NCI-H345 treated with DMSO at 0.1 percent for 48 hours (cell line): ENCODE results near the gene DSPP.
"Not testable (repeated sequence)": the region's sequence is repeated elsewhere in the genome, so short reads cannot be mapped to it uniquely, and the experiment has no call there.

Experiments used
- DNase-seq: peaks from one replicate; lab custom pipeline; 2025; ENCODE audit not compliant: unreplicated experiment; lab: John Stamatoyannopoulos, UW

The DSPP gene

DNA sequence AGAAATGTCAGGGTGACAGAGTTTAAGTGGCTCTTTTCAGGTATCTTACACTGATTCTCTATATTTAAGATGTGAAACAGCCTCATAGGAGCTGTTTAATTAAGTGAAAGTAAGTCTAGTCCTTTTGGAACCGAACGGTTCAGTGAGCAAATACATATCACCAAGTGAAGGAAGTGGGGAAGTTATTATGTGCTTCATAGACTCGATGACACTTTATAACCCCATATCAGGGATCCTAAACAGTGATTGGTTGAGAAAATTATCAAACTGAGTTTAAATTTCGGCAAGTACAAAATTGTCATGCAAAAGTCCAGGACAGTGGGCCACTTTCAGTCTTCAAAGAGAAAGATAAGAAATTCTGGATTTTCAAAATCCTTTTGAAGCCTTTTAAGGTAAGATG, at the start of gene DSPP:
DSPP (plus strand) TSS at position 301 of the 400 bp plus-strand sequence. CDS start 2,380 bp downstream, outside the sequence.
- no peak for DNase-seq

DNA sequence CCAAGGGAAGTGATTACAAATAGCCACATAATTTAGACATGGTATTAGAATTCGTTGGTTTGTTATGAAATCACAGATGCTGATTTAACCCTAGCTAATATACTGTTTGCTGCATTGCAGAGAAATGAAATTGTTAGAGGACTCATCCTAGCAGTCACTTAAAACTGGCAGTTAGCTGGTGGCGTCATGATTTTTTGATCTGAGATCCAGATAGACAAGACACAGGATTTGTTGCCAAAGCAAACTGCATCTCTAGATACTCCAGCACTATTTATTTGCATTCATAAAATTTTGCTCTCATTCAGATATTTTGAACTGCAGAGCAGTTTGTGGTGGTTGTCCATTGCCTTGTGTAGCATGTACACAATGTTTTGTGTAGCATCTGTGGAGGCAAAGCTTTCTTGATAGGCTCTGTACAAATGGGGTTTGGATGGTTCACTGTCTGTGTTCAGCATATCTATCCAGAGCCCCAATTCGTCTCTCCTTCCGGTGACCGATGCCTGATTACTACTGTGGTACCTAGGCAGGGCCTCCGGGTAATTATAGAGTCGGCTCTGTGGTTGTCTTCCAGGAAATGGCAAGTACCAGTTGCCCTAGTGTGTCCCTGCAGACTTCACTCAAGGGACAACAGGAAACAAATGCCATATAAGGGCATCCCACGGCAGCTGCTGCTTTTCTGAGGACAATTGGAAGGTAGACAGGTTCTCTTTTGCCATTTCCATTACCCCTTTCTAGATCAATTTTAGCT, 49.1 kb upstream of the DSPP start:
- DNase-seq = no peak

DNA sequence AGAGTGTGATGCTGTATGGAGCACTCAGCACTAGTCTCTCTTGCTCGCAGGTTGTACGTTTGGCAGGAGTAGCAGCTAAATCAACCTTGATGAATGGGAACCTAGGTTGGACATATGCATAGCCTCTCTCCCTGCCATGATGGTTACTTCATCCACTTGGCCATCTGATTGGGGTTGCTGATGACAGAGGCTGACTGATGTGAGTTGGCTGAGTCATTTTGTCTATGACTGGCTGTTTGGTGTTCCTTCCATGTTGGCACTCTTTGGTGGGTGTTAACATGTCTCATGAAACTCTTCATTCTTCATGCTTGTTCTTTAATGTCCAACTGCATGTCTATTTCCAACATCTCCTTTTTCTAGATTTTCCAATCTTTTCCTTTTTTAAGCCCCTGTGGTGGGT, 47.5 kb upstream of the DSPP start:
- DNase-seq = no peak

DNA sequence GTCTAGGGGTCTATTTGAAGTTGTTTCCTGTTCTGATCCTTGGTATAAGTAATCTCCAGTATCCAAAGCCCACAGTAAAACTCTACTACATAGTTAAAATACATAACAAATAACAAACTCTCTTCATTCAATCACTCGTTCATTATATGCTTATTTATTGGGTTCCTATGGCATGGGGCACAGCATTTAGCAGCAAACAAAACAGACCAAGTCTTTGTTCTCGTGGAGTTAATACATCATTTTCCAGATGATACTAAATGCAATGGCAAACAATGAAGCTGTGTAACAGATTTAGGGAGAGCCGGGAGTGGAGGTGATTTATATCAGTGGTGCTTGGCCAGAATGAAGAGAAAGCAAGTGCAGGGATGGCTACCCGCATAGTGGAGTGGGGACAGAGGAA, 42.6 kb upstream of the DSPP start:
- no peak for DNase-seq

GRCh38 chr4:87566276-87566675, 42.1 kb upstream of the DSPP start:
- no peak for DNase-seq

GRCh38 chr4:87567191-87567590, 41.1 kb upstream of the DSPP start:
- DNase-seq = no peak

DNA sequence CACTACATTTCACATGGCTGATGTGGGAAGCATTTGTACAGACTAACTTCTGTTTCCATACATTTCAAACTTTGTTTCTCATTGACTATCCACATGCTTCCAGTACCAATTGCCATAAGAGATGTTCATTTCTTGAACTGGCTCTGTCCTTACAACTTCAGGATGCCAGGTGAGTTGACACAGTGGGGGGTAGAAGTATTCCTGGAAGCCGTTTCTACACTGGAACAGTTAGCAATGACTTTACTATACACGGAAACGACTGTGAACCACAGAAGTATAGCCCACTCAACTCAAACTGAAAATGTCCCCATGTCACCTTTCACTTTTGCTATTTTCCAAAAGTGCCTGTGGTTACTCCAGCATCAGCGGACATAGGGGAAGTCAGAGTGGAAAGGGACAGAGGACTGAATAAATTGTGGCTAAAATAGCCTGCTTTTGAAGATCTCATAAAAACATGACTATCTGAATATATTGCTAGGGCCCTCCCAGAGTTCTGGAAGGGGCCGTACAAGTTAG, 38.0 kb upstream of the DSPP start:
- no peak for DNase-seq

DNA sequence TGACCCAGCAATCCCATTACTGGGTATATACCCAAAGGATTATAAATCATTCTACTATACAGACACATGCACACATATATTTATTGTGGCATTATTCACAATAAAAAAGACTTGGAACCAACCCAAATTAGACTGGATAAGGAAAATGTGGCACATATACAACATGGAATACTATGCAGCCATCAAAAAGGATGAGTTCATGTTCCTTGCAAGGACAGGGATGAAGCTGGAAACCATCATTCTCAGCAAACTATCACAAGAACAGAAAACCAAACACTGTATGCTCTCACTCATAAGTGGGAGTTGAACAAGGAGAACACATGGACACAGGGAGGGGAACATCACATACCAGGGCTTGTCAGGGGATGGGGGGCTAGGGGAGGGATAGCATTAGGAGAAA, 34.0 kb upstream of the DSPP start:
- not testable (repeated sequence) for DNase-seq

GRCh38 chr4:87574996-87575395, 33.3 kb upstream of the DSPP start:
- no peak for DNase-seq

DNA sequence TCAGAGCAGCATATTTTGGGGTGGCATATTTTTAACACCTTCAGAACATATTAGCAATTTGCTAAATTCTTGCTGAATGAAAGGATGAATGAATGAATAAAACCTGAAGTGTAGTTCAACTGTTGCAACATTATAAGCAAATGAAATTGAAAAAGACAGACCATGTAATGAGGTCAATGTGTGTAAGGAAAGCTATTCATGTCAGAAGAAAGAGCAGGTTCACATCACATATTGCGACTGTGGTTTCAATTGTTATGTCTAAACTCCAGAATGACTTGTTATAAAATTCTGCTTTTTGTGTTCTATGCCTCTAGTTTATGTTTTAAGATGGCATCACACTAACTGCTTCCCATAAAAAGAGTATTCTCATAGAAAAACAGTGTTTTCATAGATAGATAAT, 32.9 kb upstream of the DSPP start:
- no peak for DNase-seq

DNA sequence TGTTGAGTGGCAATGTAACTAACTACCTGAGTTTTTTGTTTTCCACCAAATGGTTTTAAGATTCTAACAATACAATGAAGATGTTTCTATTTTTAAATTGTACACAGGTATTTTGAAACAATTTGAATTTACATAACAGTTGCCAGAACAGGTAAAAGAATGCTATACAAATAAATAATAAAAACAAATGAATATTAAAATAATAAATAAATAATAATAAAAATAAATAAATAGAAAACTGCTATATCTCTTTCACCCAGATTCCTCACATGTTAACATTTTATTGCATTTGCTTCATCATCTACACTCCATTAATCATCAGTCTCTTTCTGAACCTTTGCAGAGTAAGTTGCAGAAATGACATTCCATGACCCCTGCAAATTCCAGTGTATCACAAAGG, 32.3 kb upstream of the DSPP start:
- no peak for DNase-seq

- DNase-seq = no peak
Observed at GRCh38 chr4:87579478-87579877, 28.9 kb upstream of the DSPP start.

- no peak for DNase-seq
Observed at GRCh38 chr4:87580057-87580456, 28.3 kb upstream of the DSPP start.

DNA sequence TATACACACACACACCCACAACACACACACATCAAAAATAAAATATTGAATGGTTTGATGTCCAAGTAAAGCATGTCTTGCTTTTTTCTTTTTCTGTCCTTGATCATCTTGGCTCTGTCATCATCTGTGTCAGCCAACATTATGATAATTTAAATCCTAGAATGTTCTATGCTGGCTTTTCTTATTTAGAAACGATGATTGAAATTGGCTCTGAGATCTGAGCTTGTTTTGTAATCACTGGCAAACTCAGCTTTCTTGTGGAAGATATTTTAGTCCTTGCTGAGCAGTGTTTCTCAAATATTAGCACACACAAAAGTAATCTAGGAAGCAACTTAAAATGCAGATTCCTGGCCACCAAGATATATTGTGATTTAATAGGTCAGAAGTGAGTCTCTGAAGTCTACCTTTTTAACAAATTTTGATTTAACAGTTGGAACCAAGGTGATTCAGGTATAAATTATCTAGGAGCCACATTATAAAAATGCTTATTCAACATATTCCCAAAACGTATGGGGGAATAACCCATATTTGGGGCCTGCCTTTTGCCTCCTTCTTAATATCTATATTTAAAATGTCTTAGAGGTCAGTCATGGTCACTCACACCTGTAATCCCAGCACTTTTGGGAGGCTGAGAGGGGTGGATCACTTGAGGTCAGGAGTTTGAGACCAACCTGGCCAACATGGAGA, 24.0 kb upstream of the DSPP start:
- no peak for DNase-seq

GRCh38 chr4:87589531-87589930, 18.8 kb upstream of the DSPP start:
- DNase-seq = no peak

DNA sequence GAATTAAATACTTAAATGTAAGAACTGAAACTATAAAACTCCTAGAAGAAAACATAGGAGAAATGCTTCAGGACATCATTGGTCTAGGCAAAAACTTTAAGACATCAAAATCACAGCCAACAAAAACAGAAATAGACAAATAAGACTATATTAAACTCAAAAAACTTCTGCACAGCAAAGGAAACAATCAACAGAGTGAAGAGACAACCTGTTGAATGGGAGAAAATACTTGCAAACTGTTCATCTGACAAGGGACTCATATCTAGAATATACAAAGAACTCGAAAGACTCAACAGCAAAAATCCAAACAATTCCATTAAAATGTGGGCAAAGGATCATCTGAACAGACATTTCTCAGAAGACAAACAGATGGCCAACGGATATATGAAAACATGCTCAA, 16.2 kb upstream of the DSPP start:
- no peak for DNase-seq

- no peak for DNase-seq
Observed at GRCh38 chr4:87601361-87601760, 7.0 kb upstream of the DSPP start.

GRCh38 chr4:87614292-87614890, 6.1 kb downstream of the DSPP start:
- no peak for DNase-seq

DNA sequence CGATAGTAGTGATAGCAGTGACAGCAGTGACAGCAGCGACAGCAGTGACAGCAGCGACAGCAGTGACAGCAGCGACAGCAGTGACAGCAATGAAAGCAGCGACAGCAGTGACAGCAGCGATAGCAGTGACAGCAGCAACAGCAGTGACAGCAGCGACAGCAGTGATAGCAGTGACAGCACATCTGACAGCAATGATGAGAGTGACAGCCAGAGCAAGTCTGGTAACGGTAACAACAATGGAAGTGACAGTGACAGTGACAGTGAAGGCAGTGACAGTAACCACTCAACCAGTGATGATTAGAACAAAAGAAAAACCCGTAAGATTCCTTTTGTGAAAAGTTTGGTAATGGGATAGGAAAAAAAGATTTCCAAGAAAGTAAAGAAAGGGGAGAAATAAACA, 7.9 kb downstream of the DSPP start:
- no peak for DNase-seq

GRCh38 chr4:87620086-87620485, 11.8 kb downstream of the DSPP start:
- DNase-seq = no peak

DNA sequence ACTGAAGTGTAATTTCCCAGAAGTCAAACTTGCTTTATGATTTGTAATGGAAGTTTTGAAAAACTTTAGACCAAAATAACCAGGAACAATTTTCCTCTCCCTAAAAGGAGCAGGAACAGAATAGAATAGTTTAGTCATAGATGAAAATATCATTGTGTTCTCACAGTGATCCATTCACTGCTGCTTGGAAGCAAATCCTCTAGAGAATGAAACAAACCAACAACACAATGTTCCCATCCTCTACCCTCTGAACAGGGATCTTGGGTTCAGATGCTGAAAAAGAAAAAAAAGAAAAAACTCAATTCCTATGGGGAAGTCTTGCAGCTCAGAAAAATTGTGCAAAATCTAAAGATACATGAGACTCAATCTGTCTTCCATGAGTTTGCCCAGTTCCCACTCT, 12.2 kb downstream of the DSPP start:
- DNase-seq = no peak

DNA sequence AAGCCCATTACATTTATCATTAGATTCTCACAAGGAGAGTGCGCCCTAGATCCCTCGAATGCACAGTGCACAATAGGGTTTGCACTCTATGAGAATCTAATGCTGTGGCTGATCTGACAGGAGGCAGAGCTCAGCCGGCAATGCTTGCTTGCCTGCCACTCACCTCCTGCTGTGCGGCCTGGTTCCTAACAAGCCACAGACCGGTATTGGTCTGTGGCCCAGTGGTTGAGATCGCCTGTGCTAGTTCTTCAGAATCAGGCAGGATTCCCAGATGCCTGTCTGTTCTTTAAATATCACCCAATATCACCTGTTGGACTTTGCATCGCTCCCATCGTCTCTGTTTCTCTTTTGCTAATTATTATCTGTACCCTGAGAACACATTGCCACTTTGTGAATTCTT, 14.0 kb downstream of the DSPP start:
- DNase-seq = no peak
